Common myeloid progenitor, CD34-positive (primary cell): ENCODE measurements around the gene GPRC5B.

ENCODE experiments used
- CTCF ChIA-PET: fragments of 350-600 bp; sonication (Branson Sonifier 250); formaldehyde crosslinking; loops from one replicate; lab custom pipeline; 2021; ENCODE audit warnings: antibody characterized with exemption; lab: Charles Lee
- POLR2A ChIA-PET: fragments of 350-600 bp; sonication (Branson Sonifier 250); formaldehyde crosslinking; loops from one replicate; lab custom pipeline; 2021; ENCODE audit warnings: antibody characterized with exemption; lab: Charles Lee
- DNase-seq, 3 donors: peaks; one replicate each; pipeline versions ENCODE4 v3.0.0 to v3.0.0-alpha.2; 2013
- H3K27ac ChIP-seq, 2 experiments: 1 replicate in 1 of 2; 2 replicates in 1 of 2; pipeline ENCODE4 v1.7.0; 2013; ENCODE audit warnings: inconsistent platforms in 2 of 2, low read length in 2 of 2, mild to moderate bottlenecking in 2 of 2, low read depth in 1 of 2, moderate library complexity in 1 of 2; ENCODE audit not compliant: severe bottlenecking in 2 of 2, insufficient read depth in 1 of 2, poor library complexity in 1 of 2
- H3K27me3 ChIP-seq, 5 experiments: replicated peaks in 2 of 5; 1 replicate in 3 of 5; 2 replicates in 2 of 5; pipeline versions ENCODE4 v1.6.1 to v1.7.0; 2013; ENCODE audit warnings: low read length in 4 of 5, mild to moderate bottlenecking in 2 of 5, moderate library complexity in 2 of 5, inconsistent platforms in 1 of 5; ENCODE audit not compliant: insufficient read depth in 5 of 5, control insufficient read depth in 4 of 5
- H3K36me3 ChIP-seq, 4 experiments: 1 replicate in 2 of 4; 2 replicates in 2 of 4; pipeline versions ENCODE4 v1.6.1 to v1.7.0; 2013; ENCODE audit warnings: low read length in 3 of 4, control low read depth in 1 of 4, mild to moderate bottlenecking in 1 of 4; ENCODE audit not compliant: control insufficient read depth in 4 of 4, insufficient read depth in 4 of 4
- H3K4me1 ChIP-seq, 4 experiments: 1 replicate in 3 of 4; 2 replicates in 1 of 4; pipeline versions ENCODE4 v1.6.1 to v1.7.1; 2013; ENCODE audit warnings: low read length in 3 of 4, mild to moderate bottlenecking in 3 of 4, control low read depth in 1 of 4, inconsistent platforms in 1 of 4, moderate library complexity in 1 of 4; ENCODE audit not compliant: control insufficient read depth in 4 of 4, insufficient read depth in 4 of 4; ENCODE audit errors: control extremely low read depth in 1 of 4
- H3K4me3 ChIP-seq, 7 experiments: 1 replicate in 4 of 7; 2 replicates in 3 of 7; pipeline versions ENCODE4 v1.5.1 to v1.7.0; 2013; ENCODE audit warnings: mild to moderate bottlenecking in 7 of 7, low read length in 6 of 7, moderate library complexity in 6 of 7, inconsistent platforms in 2 of 7, low read depth in 2 of 7, control low read depth in 1 of 7; ENCODE audit not compliant: insufficient read depth in 4 of 7, control insufficient read depth in 1 of 7; ENCODE audit errors: extremely low read depth in 1 of 7
- H3K9me3 ChIP-seq, 5 experiments: 1 replicate in 4 of 5; 2 replicates in 1 of 5; pipeline versions ENCODE4 v1.6.1 to v1.7.1; 2013; ENCODE audit warnings: low read length in 4 of 5, mild to moderate bottlenecking in 2 of 5, inconsistent platforms in 1 of 5, low read depth in 1 of 5, moderate library complexity in 1 of 5; ENCODE audit not compliant: control insufficient read depth in 4 of 5, insufficient read depth in 2 of 5; ENCODE audit errors: control extremely low read depth in 1 of 5
- WGBS: methylation state at CpG from one replicate; pipeline ENCODE4 v1.1.5; 2013; ENCODE audit not compliant: insufficient coverage; 5-methylcytosine and 5-hydroxymethylcytosine counted together

Gene GPRC5B

DNA sequence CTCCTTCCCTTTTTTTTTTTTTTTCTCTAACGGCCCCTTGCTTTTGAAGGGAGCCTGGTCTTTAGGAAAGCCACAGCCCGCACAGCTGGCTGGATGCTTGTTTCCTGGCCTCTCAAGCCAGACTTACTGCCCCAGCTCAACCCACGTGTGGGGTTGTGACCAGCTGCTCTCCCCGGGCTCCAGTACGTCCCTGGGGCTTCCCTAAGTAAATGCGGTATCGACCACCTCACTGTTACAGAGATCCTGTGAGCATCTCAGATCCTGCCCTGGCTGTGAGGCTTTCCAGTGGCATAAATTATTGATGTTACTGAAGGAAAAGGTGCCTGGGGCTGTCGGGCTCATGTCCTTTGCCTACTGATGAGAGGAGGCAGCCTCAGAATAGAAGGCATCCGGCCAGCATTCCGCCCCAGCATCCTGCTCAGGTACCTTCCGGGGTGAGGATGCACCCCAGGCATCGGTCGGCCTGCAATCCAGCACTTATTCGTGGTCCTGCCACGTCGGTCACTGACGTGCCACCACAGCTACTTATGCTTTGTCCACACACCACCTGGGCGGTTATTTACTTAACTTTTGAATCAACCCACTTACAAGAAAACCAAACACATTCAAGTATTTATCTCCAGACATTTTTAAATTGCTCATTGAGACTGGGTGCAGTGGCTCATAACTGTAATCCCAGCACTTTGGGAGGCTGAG, 9.6 kb downstream of the GPRC5B start:
- Histone ChIP-seq H3K4me1 (peaks cover 0 to 4% (median 1%) of the 10 kb centered on the region in 4 experiments), H3K4me3 (no peak overlapping the region), H3K27me3 (peaks cover 0 to 16% (median 3%) of the 10 kb centered on the region in 5 experiments), H3K27ac (no peak overlapping the region), H3K36me3 (no peaks in the 10 kb centered on the region), H3K9me3 (no peaks in the 10 kb centered on the region)
- peak in 1 of 3 donors; percentile 6 for DNase-seq
- ChIA-PET POLR2A (no interaction called here), CTCF (interaction anchor here (0.7 kb wide), 1 partner anchor 12 kb away, joined by 3 read pairs; no protein-coding TSS in a partner anchor)
- 62% methylated on average over 16 of the region's 18 CpGs for WGBS

DNA sequence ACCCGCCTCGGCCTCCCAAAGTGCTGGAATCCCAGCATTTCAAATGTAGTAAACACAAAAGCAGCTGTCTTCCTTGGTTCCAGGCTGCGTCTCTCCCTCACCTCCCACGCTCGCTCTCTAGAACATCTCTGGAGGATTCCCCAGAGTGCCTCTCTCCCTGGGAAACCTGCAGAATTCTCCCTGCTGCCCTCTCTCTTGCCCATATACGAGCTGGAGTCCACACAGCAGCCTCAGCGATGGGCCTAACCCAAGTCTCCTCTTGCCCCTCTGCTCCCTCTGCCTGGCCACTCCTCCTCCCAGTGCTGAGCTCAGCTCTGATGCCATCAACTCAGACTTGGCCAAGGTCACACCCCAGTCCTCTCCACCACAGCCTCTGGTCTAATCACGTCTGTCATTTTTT, 10.6 kb downstream of the GPRC5B start:
- Histone ChIP-seq H3K27ac (no peak overlapping the region), H3K27me3 (peaks cover 0 to 16% (median 3%) of the 10 kb centered on the region in 5 experiments), H3K4me1 (peaks cover 0 to 4% (median 1%) of the 10 kb centered on the region in 4 experiments), H3K36me3 (no peaks in the 10 kb centered on the region), H3K9me3 (no peaks in the 10 kb centered on the region), H3K4me3 (no peak overlapping the region)
- no peak for DNase-seq
- CTCF ChIA-PET: no interaction called here
- WGBS: 86% methylated on average over 8 of the region's 8 CpGs
- POLR2A ChIA-PET: no interaction called here

DNA sequence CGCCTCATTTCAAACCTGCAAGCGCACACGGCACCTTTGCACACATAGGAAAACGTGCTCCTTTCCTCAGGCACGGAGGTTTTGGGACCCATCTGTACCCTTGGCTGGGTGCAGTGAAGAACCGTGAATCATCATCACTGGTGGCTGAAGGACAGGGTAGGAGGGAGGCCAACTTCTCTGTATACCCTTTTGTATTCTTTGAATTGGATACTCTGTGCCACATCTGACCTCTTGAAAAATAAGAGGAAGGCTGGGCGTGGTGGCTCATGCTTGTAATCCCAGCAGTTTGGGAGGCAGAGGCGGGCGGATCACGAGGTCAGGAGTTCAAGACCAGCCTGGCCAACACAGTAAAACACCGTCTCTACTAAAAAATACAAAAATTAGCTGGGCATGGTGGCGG, 11.7 kb downstream of the GPRC5B start:
- WGBS: 87% methylated on average over 8 of the region's 12 CpGs
- H3K9me3 ChIP-seq: no peaks in the 10 kb centered on the region
- H3K27me3 ChIP-seq: peaks cover 0 to 11% (median 2%) of the 10 kb centered on the region in 5 experiments
- POLR2A ChIA-PET: no interaction called here
- H3K27ac ChIP-seq: no peak overlapping the region
- H3K4me1 ChIP-seq: peaks cover 0 to 4% (median 1%) of the 10 kb centered on the region in 4 experiments
- DNase-seq: no peak
- H3K36me3 ChIP-seq: no peaks in the 10 kb centered on the region
- CTCF ChIA-PET: no interaction called here
- no peak overlapping the region for H3K4me3 ChIP-seq

DNA sequence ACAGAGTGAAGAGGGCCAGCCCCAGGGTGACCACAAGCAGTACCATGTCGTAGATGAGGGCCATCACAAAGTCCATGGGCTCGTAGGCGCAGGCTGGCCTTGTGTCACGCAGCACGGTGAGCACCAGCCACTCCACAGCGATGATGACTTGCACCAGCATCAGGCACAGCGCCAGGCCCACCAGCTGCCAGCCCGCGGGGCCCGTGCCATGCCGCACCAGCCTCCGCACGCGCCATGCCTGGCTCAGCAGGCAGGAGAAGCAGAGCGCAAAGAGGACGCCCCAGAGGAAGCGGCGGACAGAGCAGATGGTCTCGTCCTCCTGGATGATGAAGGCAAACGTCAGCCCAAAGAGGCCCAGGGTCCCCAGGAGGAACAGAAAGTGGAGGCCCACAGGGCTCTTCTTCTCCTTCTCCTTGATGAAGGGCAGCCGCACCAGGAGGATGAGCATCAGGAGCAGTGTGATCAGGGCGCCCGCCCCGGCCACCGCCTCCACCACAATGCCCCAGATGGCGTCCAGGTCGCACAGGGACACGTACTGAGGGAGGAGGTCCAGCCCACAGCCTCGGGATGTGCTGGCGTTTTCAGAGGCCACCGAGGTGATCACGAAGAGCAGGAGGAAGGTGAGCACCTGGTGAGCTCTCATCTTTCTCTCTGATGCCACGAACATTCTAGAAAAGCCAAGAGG, 12.3 kb downstream of the GPRC5B start:
- Histone ChIP-seq H3K4me1 (peaks cover 0 to 4% (median 1%) of the 10 kb centered on the region in 4 experiments), H3K27me3 (peaks cover 0 to 11% (median 2%) of the 10 kb centered on the region in 5 experiments), H3K4me3 (no peak overlapping the region), H3K36me3 (no peaks in the 10 kb centered on the region), H3K9me3 (no peaks in the 10 kb centered on the region), H3K27ac (no peak overlapping the region)
- POLR2A ChIA-PET: interaction anchor here (0.6 kb wide), 1 partner anchor 111 kb away, joined by 3 read pairs; no protein-coding TSS in a partner anchor
- CTCF ChIA-PET: no interaction called here
- no peak for DNase-seq
- 95% methylated on average over 31 of the region's 33 CpGs for WGBS

DNA sequence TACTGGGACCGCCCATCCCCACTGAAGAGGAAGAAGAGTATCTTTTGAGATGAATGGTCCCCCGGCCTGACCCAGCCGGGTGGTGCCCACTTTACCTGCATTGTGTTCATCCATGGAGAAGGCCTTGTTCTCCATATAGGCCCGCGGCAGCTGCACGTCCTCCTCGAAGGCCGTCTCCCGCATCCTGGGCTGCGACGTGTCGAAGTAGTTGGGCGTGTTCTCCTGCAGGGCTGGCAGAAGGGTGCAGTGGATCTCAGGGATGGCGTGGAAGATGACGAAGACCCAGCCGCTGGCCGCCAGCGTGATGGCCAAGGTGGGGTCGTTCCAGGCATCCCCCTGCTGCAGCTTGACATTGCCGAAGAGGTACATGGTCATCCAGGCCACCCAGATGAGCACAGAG, 12.9 kb downstream of the GPRC5B start:
- H3K4me1 ChIP-seq: peaks cover 0 to 4% (median 1%) of the 10 kb centered on the region in 4 experiments
- no peaks in the 10 kb centered on the region for H3K9me3 ChIP-seq
- H3K27me3 ChIP-seq: peaks cover 0 to 11% (median 2%) of the 10 kb centered on the region in 5 experiments
- 95% methylated on average over 19 of the region's 20 CpGs for WGBS
- no peak overlapping the region for H3K4me3 ChIP-seq
- ChIA-PET POLR2A (no interaction called here), CTCF (no interaction called here)
- H3K27ac ChIP-seq: no peak overlapping the region
- no peaks in the 10 kb centered on the region for H3K36me3 ChIP-seq
- DNase-seq: no peak

DNA sequence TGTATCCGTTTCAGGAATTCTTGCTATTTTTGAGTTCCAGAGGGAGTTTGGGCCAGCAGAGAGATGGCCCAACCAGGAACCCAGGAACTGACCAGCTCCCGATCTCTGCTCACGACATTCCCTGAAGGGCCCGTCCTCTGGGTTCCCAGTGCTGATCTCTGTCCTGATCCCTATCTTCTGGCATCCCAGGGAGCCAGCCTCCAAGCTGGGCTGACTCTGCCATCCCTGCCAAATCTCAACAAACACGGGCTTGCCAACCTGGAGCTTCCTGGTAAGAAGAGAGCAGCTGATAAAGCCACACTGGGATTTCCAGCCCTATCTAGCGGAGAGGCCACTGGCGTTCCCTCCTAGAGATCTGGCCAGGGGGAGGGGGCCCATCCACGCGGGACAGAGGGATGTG, 16.2 kb downstream of the GPRC5B start:
- H3K4me1 ChIP-seq: no peaks in the 10 kb centered on the region
- DNase-seq: no peak
- no peaks in the 10 kb centered on the region for H3K27me3 ChIP-seq
- no peaks in the 10 kb centered on the region for H3K36me3 ChIP-seq
- no peak overlapping the region for H3K4me3 ChIP-seq
- 98% methylated on average over 8 of the region's 9 CpGs for WGBS
- CTCF ChIA-PET: no interaction called here
- H3K27ac ChIP-seq: no peak overlapping the region
- H3K9me3 ChIP-seq: no peaks in the 10 kb centered on the region
- POLR2A ChIA-PET: no interaction called here

DNA sequence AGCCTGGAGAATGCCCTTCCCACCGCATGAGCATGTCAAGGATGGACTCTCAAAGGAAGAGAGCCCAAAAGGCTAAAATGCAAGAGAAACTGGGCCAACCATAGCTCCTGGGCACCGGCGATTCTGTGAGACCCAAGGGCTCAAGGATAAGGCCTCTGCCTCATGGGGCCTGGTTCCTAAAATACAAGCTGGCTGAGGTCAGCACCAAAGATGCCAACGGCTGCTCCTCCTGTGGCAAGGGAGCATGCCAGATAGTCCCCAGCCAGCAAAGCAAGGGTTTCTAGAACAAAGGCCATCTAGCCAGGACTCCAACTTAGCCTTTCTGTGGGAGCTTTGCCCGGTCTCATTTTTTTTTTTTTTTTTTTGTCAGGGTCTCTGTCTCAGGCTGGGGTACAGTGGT, 20.1 kb downstream of the GPRC5B start:
- no peaks in the 10 kb centered on the region for H3K36me3 ChIP-seq
- no peaks in the 10 kb centered on the region for H3K9me3 ChIP-seq
- no peaks in the 10 kb centered on the region for H3K27me3 ChIP-seq
- H3K4me3 ChIP-seq: no peak overlapping the region
- no peak overlapping the region for H3K27ac ChIP-seq
- WGBS: 100% methylated on average over 5 of the region's 5 CpGs
- POLR2A ChIA-PET: no interaction called here
- DNase-seq: no peak
- CTCF ChIA-PET: no interaction called here
- H3K4me1 ChIP-seq: no peaks in the 10 kb centered on the region
